ENCODE measurements around the gene MRPL17. TPM values are rescaled to one million over a fixed set of nuclear protein-coding genes. Genes with fewer than 3 reads are reported as not detected.

The MRPL17 gene
- total and polyA plus RNA-seq, 10 of the 15 experiments (the other 5 are each of a cell fraction or from before 2014, with no cell fraction given) = 60.3 to 171 (median 94.8) TPM

- intact Hi-C loops (cut with micrococcal nuclease; ENCODE audit: unreplicated experiment) (no loop called here), in situ Hi-C loops (cut with MboI) (no loop called here)
- Histone ChIP-seq H3K36me3 (ENCODE audit: control insufficient read depth in 2 of 2, insufficient read depth in 2 of 2, low read length in 1 of 2) (no peaks in the 10 kb centered on the region), H3K9ac (ENCODE audit: control insufficient read depth, insufficient read depth, low read length) (no peak overlapping the region), H3K79me2 (ENCODE audit: control insufficient read depth, insufficient read depth, low read length) (no peaks in the 10 kb centered on the region), H4K20me1 (ENCODE audit: control insufficient read depth, insufficient read depth) (no peaks in the 10 kb centered on the region), H2AFZ (ENCODE audit: control insufficient read depth, low read depth, low read length) (no peak overlapping the region), H3K4me2 (ENCODE audit: control insufficient read depth, insufficient read depth) (no peak overlapping the region), H3K9me3 (replicated peaks; ENCODE audit: control insufficient read depth, insufficient read depth, low read length) (no peaks in the 10 kb centered on the region), H3K27ac (ENCODE audit: control insufficient read depth, insufficient read depth) (no peak overlapping the region), H3K27me3 (replicated peaks in 1 of 2; ENCODE audit: control insufficient read depth in 2 of 2, insufficient read depth in 2 of 2, low read length in 1 of 2) (peaks cover 0 to 3% of the 10 kb centered on the region in 2 experiments; a peak in 3 of 4 replicates), H3K4me3 (no peak overlapping the region), H3K4me1 (ENCODE audit: control insufficient read depth, insufficient read depth, low read length) (peaks cover 15% of the 10 kb centered on the region)
- ChIA-PET CTCF (interaction anchor here (4.7 kb wide), 1 partner anchor 8 kb away, joined by 22 read pairs; no protein-coding TSS in a partner anchor), RAD21 (ENCODE audit: unreplicated experiment) (no interaction called here), SMC1A (ENCODE audit: uncharacterized antibody, unreplicated experiment) (interaction anchor here (1.4 kb wide), 1 partner anchor 31 kb away, joined by 3 read pairs; the partner anchor contains the start of gene TPP1), POLR2A (no interaction called here)
- no peak for TF ChIP-seq BCLAF1 (IDR thresholded peaks at IDR 0.05)
- TF ChIP-seq WRNIP1 (IDR thresholded peaks at IDR 0.05; ENCODE audit: borderline replicate concordance, low read depth, low read length) = no peak
- no peak for TF ChIP-seq PBX3 (IDR thresholded peaks at IDR 0.05; ENCODE audit: insufficient replicate concordance, low read depth, low read length)
- no peak for TF ChIP-seq ASH2L (IDR thresholded peaks at IDR 0.05; ENCODE audit: borderline replicate concordance, low read depth)
- TF ChIP-seq JUND (IDR thresholded peaks at IDR 0.05; ENCODE audit: low read depth, low read length) = no peak
- TF ChIP-seq BMI1 (IDR thresholded peaks at IDR 0.05; ENCODE audit: borderline replicate concordance) = no peak
- no peak for TF ChIP-seq CHD4 (IDR thresholded peaks at IDR 0.05)
- no peak for TF ChIP-seq TCF7 (IDR thresholded peaks at IDR 0.05; ENCODE audit: borderline replicate concordance)
- no peak for TF ChIP-seq RAD21 (IDR thresholded peaks at IDR 0.05; ENCODE audit: insufficient read depth, low read depth, low read length)
- TF ChIP-seq CBX3 (IDR thresholded peaks at IDR 0.05; ENCODE audit: borderline replicate concordance, low read depth) = no peak
- no peak for TF ChIP-seq CHD2 (IDR thresholded peaks at IDR 0.05; ENCODE audit: borderline replicate concordance, low read depth, low read length)
- TF ChIP-seq HCFC1 (IDR thresholded peaks at IDR 0.05; ENCODE audit: low read length) = no peak
- no peak for TF ChIP-seq POLR2A (IDR thresholded peaks at IDR 0.05; ENCODE audit: low read depth, low read length)
- TF ChIP-seq TCF3 (IDR thresholded peaks at IDR 0.05; ENCODE audit: borderline replicate concordance, insufficient read depth, low read depth, low read length) = no peak
- TF ChIP-seq MTA3 (IDR thresholded peaks at IDR 0.05; ENCODE audit: borderline replicate concordance, low read length) = no peak
- no peak for TF ChIP-seq FOS (IDR thresholded peaks at IDR 0.05; ENCODE audit: borderline replicate concordance, extremely low read depth, insufficient read length)
- TF ChIP-seq SMARCA5 (IDR thresholded peaks at IDR 0.05) = no peak
- TF ChIP-seq IRF5 (IDR thresholded peaks at IDR 0.05; ENCODE audit: borderline replicate concordance) = no peak
- WGBS (ENCODE audit: insufficient coverage, insufficient replicate concordance, low lambda C conversion rate, missing lambda C conversion rate) = 51% methylated on average over 6 of the region's 6 CpGs
- no peak for DNase-seq (ENCODE audit: low read depth, low spot score)
- no peak for FAIRE-seq
- no peak for ATAC-seq
- BruUV-seq (replicated peaks) = no TSS peak
These were observed 32.2 kb downstream of the MRPL17 start for GRCh38 chr11:6650980-6651379.

All from GM12878 (cell line).